ENCODE data around the gene KIAA1328.

DNA sequence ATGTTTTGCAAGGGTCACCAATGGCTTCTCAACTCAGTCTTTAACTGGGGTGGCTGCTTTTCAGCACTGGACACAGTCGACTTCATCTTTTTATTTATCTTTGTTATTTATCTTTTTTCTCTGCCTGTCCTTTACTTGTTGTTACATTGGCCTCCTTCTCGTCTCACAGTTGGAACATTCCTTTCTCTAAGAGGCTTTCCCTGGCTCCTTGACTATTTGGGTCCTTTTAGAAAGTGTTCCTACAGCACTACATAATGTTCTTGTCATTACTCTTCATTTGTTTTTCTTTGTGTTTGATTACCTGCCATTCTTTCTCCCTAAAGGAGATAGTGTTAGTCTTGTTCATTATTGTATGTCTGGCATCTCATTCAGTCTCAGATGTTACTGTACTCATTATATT is 122.0 kb downstream of the KIAA1328 start:
- TF ChIP-seq, protein P1, sequence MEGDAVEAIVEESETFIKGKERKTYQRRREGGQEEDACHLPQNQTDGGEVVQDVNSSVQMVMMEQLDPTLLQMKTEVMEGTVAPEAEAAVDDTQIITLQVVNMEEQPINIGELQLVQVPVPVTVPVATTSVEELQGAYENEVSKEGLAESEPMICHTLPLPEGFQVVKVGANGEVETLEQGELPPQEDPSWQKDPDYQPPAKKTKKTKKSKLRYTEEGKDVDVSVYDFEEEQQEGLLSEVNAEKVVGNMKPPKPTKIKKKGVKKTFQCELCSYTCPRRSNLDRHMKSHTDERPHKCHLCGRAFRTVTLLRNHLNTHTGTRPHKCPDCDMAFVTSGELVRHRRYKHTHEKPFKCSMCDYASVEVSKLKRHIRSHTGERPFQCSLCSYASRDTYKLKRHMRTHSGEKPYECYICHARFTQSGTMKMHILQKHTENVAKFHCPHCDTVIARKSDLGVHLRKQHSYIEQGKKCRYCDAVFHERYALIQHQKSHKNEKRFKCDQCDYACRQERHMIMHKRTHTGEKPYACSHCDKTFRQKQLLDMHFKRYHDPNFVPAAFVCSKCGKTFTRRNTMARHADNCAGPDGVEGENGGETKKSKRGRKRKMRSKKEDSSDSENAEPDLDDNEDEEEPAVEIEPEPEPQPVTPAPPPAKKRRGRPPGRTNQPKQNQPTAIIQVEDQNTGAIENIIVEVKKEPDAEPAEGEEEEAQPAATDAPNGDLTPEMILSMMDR (IDR thresholded peaks at IDR 0.05; ENCODE audit: poor library complexity): no peak
- no peak for TF ChIP-seq EZH2 (IDR thresholded peaks at IDR 0.05; ENCODE audit: borderline replicate concordance)
